Small intestine (tissue), 7 donors: ENCODE data around the gene TPR. TPM values are rescaled to one million over a fixed set of nuclear protein-coding genes. Genes with fewer than 3 reads are reported as not detected.
"Not testable (repeated sequence)": the region's sequence is repeated elsewhere in the genome, so short reads cannot be mapped to it uniquely, and the experiment has no call there.

Experiments used
- DNase-seq, 2 donors: peaks; one replicate each; pipeline versions ENCODE4 v3.0.0 to v3.0.0-alpha.2; 2013
- FAIRE-seq: peaks from 2 replicates; lab custom pipeline; 2012; peaks lifted over from hg19 to GRCh38; lab: Jason Lieb, UNC
- H3K27ac ChIP-seq, 3 donors: one replicate each; pipeline ENCODE4 v1.5.1; 2013; ENCODE audit warnings: low read length in 2 of 3, mild to moderate bottlenecking in 2 of 3, control low read depth in 1 of 3, inconsistent platforms in 1 of 3, low read depth in 1 of 3, moderate library complexity in 1 of 3
- H3K27me3 ChIP-seq, 3 donors: one replicate each; pipeline ENCODE4 v1.6.1; 2013; ENCODE audit warnings: low read length in 3 of 3, inconsistent platforms in 1 of 3; ENCODE audit not compliant: control insufficient read depth in 3 of 3, insufficient read depth in 3 of 3
- H3K36me3 ChIP-seq, 3 donors: one replicate each; pipeline ENCODE4 v1.6.1; 2013; ENCODE audit warnings: low read length in 3 of 3, inconsistent platforms in 1 of 3, low read depth in 1 of 3, mild to moderate bottlenecking in 1 of 3, moderate library complexity in 1 of 3; ENCODE audit not compliant: control insufficient read depth in 3 of 3, insufficient read depth in 2 of 3
- H3K4me1 ChIP-seq, 3 donors: one replicate each; pipeline ENCODE4 v1.6.1; 2013; ENCODE audit warnings: low read length in 2 of 3, inconsistent platforms in 1 of 3, low read depth in 1 of 3, mild to moderate bottlenecking in 1 of 3, moderate library complexity in 1 of 3; ENCODE audit not compliant: control insufficient read depth in 3 of 3, insufficient read depth in 2 of 3
- H3K4me3 ChIP-seq, 3 donors: one replicate each; pipeline ENCODE4 v1.5.1; 2013; ENCODE audit warnings: low read length in 3 of 3, control low read depth in 1 of 3, inconsistent platforms in 1 of 3, low read depth in 1 of 3, mild to moderate bottlenecking in 1 of 3, moderate library complexity in 1 of 3
- H3K9me3 ChIP-seq, 2 donors: one replicate each; pipeline ENCODE4 v1.6.1; 2013; ENCODE audit warnings: low read depth in 1 of 2, low read length in 1 of 2; ENCODE audit not compliant: control insufficient read depth in 2 of 2, insufficient read depth in 1 of 2
- WGBS, 3 donors: extraction: QIAGEN DNeasy Blood & Tissue Kit; methylation state at CpG; one replicate each; pipeline ENCODE4 v1.1.7; 2013; 5-methylcytosine and 5-hydroxymethylcytosine counted together
- polyA plus RNA-seq, 4 donors: library from polyadenylated mRNA; stranded (reverse) in 3 of 4; unstranded in 1 of 4; fragments of 200-250 nt in 3 of 4; fragments of 120-200 nt in 1 of 4; gene quantifications; one replicate each; pipeline versions ENCODE4 v1.2.1 to v1.2.3, GENCODE V29; 2013
- donor health status: healthy with polysubstance abuse.
- donor health status: control.
- donor health status: control.
- donor health status: Bipolar disorder and iron deficiency.
- donor health status: healthy.

The TPR gene
- polyA plus RNA-seq, 4 donors = 11.3 to 58.9 (median 28.7) TPM

DNA sequence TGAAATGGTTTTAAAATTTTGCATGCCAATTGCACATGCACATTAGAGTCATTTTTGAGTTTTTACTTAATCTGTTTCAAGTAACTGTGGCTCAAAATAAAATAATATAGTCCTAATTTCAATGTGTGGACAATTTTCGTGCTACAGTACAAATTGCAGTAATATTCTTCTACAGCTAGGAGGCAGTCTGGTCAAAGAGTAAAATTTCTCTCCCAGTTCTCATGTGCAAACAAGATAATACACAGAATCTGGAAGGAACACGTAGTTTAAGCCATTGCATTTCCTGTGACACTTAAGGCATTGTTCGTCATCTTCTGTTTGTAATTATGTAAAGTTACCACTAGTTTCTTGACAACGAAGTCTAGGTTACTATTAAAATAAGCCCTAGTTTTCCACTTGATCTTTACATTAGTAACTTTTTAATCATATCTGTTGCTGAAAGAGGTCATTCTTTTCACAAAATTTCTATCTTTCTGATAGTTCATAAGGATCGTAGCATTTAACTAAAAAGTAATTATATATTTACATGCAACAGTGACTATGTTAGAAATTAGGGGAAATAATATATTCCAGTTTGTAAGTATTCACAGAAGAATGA lies 29.5 kb upstream of the TPR start:
- Histone ChIP-seq H3K4me1 (no peaks in the 10 kb centered on the region), H3K36me3 (peaks cover 2 to 12% (median 5%) of the 10 kb centered on the region in 3 donors), H3K27me3 (no peaks in the 10 kb centered on the region), H3K9me3 (no peaks in the 10 kb centered on the region), H3K27ac (no peak overlapping the region), H3K4me3 (no peak overlapping the region)
- 39 to 61% (median 54%) methylated on average over 5 of the region's 5 CpGs for WGBS, 3 donors
- FAIRE-seq = peak; percentile 92
- DNase-seq = peak; percentile 38 to 44

GRCh38 chr1:186403632-186404031 lies 28.6 kb upstream of the TPR start:
- Histone ChIP-seq H3K27me3 (no peaks in the 10 kb centered on the region), H3K4me1 (no peaks in the 10 kb centered on the region), H3K4me3 (no peak overlapping the region), H3K36me3 (peaks cover 2 to 12% (median 5%) of the 10 kb centered on the region in 3 donors), H3K9me3 (no peaks in the 10 kb centered on the region), H3K27ac (no peak overlapping the region)
- no peak for FAIRE-seq
- no peak for DNase-seq

DNA sequence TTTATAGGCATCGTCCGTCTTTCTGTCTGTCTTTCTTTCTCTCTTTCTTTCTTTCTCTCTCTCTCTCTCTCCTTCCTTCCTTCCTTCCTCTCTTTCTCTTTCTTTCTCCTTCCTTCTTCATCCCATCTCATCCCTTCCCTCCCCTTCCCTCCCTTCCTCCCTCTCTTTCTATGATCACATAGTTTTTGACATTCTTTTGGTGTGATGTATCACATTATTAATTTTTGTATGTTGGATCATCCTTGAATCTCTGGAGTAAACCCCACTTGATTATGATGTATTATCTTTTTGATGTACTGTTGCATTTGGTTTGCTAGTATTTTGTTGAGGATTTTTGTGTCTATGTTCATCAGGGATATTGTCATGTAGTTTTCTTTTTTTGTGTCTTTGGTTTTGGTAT lies 26.4 kb upstream of the TPR start:
- H3K9me3 ChIP-seq, FAIRE-seq, H3K27ac ChIP-seq, H3K27me3 ChIP-seq, DNase-seq, H3K4me3 ChIP-seq, H3K4me1 ChIP-seq: not testable (repeated sequence)
- 96 to 98% (median 96%) methylated on average over 2 of the region's 2 CpGs for WGBS, 3 donors
- H3K36me3 ChIP-seq = peaks cover 2 to 12% (median 7%) of the 10 kb centered on the region in 3 donors

DNA sequence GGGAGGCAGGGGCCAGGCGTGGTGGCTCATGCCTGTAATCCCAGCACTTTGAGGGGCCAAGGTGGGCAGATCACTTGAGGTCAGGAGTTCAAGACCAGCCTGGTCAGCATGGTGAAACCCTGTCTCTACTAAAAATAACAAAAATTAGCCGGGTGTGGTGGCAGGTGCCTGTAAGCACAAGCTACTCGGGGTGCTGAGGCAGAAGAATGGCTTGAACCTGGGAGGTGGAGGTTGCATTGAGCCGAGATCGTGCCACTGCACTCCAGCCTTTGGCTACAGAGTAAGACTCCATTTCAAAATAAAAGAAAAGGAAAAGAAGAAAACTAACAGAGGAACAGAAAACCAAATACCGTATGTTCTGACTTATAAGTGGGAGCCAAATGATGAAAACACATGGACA lies 17.7 kb upstream of the TPR start:
- H3K4me1 ChIP-seq, H3K4me3 ChIP-seq, H3K9me3 ChIP-seq, H3K27ac ChIP-seq, H3K27me3 ChIP-seq, FAIRE-seq, DNase-seq: not testable (repeated sequence)
- 89 to 94% (median 93%) methylated on average over 6 of the region's 6 CpGs for WGBS, 3 donors
- H3K36me3 ChIP-seq = peaks cover 0 to 20% (median 9%) of the 10 kb centered on the region in 3 donors

DNA sequence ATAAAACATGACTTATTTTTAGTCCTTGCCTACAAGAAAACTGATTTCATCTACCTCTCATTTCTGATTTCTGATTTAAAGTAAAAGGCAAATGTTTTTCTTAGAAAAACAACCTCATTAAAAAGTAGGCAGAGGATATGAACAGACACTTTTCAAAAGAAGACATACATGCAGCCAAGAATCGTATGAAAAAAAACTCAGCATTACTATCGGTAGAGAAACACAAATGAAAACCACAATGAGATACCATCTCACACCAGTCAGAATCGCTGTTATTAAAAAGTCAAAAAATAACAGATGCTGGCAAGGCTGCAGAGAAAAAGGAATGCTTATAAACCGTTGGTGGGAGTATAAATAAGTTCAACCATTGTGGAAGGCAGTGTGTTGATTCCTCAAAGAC lies 16.8 kb upstream of the TPR start:
- H3K9me3 ChIP-seq = no peaks in the 10 kb centered on the region
- H3K27me3 ChIP-seq = no peaks in the 10 kb centered on the region
- H3K36me3 ChIP-seq = peaks cover 0 to 20% (median 8%) of the 10 kb centered on the region in 3 donors
- no peak overlapping the region for H3K27ac ChIP-seq
- no peak overlapping the region for H3K4me3 ChIP-seq
- WGBS, 3 donors = 87 to 95% (median 94%) methylated on average over 4 of the region's 4 CpGs
- DNase-seq = no peak
- FAIRE-seq = no peak
- H3K4me1 ChIP-seq = no peaks in the 10 kb centered on the region

- DNase-seq (no peak), FAIRE-seq (peak; percentile 77)
- WGBS, 3 donors = 98 to 100% (median 100%) methylated on average over 1 of the region's 1 CpG
- Histone ChIP-seq H3K36me3 (peaks cover 0 to 16% (median 7%) of the 10 kb centered on the region in 3 donors), H3K4me1 (no peaks in the 10 kb centered on the region), H3K27me3 (no peaks in the 10 kb centered on the region), H3K4me3 (no peak overlapping the region), H3K9me3 (no peaks in the 10 kb centered on the region), H3K27ac (no peak overlapping the region)
Measured at GRCh38 chr1:186390925-186391324, 15.9 kb upstream of the TPR start.

- no peaks in the 10 kb centered on the region for H3K9me3 ChIP-seq
- H3K4me3 ChIP-seq = no peak overlapping the region
- peaks cover 0 to 18% (median 6%) of the 10 kb centered on the region in 3 donors for H3K36me3 ChIP-seq
- H3K27ac ChIP-seq = no peak overlapping the region
- no peaks in the 10 kb centered on the region for H3K4me1 ChIP-seq
- no peaks in the 10 kb centered on the region for H3K27me3 ChIP-seq
- FAIRE-seq (no peak), DNase-seq (no peak)
- WGBS, 3 donors = 93 to 98% (median 97%) methylated on average over 3 of the region's 3 CpGs
Measured at GRCh38 chr1:186386725-186387383, 11.8 kb upstream of the TPR start.

- no peak for FAIRE-seq
- WGBS, 3 donors = 0% methylated on average over 12 of the region's 12 CpGs
- H3K4me1 ChIP-seq = peaks cover 2 to 4% (median 3%) of the 10 kb centered on the region in 3 donors
Measured at GRCh38 chr1:186375929-186376319, 871 bp upstream of the TPR start.

More at GRCh38 chr1:186375929-186376319, 871 bp upstream of the TPR start:
- no peak for DNase-seq
- H3K4me3 ChIP-seq = peak overlapping the region; percentile 53 to 80 (median 74)
- no peaks in the 10 kb centered on the region for H3K9me3 ChIP-seq
- peaks cover 0 to 6% (median 2%) of the 10 kb centered on the region in 3 donors for H3K36me3 ChIP-seq
- peak overlapping the region; percentile 95 to 99 (median 99) for H3K27ac ChIP-seq
- no peaks in the 10 kb centered on the region for H3K27me3 ChIP-seq
